ENCODE results near the gene PTP4A2. TPM values are rescaled to one million over a fixed set of nuclear protein-coding genes. Genes with fewer than 3 reads are reported as not detected.

Gene PTP4A2
- total RNA-seq, 1 donor from 2014 or later: 271 TPM

DNA sequence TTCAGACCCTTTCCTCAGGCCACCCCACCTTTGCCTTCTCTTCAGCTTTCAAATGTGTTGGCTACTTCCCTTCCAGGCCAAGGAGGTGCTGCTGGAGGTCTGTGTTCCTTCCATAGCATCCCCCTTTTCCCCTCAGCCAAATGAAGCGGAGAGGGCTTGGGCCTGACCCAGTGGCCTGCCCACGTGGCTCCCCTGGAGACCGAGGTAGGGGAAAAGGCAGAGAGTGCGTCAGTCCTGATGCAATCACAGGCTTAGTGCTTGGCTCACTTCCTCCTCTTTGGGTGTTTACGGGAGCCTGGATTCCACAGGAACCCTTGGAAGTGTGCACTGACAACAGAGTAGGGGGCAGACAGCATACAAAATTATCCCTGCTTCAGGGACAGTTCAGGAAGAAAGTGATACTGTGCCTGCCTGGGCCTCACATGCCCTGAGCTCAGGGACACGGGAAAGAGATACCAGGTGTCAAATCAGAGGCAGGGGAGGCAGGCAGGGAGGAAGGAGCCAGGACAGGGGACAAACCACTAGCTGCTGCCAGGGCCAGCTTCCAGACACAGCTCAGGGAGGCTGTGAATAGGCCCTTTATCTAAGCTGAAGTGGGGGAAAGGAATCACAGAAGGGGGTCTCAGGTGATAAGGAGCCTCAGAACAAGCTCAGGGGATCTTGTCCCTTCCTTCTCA, 16.6 kb upstream of the PTP4A2 start:
- Histone ChIP-seq H3K27me3 (ENCODE audit: insufficient read depth, low read length) (no peaks in the 10 kb centered on the region), H3K9me3 (ENCODE audit: insufficient read depth, low read depth, low read length) (no peaks in the 10 kb centered on the region), H3K79me2 (ENCODE audit: insufficient read depth, low read length) (no peaks in the 10 kb centered on the region), H3K4me3 (ENCODE audit: insufficient read depth, low read depth, low read length) (no peak overlapping the region), H3K4me2 (ENCODE audit: low read length) (peak overlapping the region; percentile 43), H3K9ac (ENCODE audit: low read length) (peak overlapping the region; percentile 77), H3K27ac (ENCODE audit: low read depth, low read length) (peak overlapping the region; percentile 97), H2AFZ (ENCODE audit: low read depth, low read length) (peak overlapping the region; percentile 81), H3K36me3 (ENCODE audit: insufficient read depth, low read length) (no peaks in the 10 kb centered on the region), H4K20me1 (ENCODE audit: insufficient read depth, low read length) (no peaks in the 10 kb centered on the region), H3K4me1 (ENCODE audit: insufficient read depth, low read length) (peaks cover 21% of the 10 kb centered on the region)
- H3K27me3 Mint-ChIP-seq (ENCODE audit: low read depth, unreplicated experiment): no peaks in the 10 kb centered on the region
- H3K36me3 Mint-ChIP-seq (ENCODE audit: low read depth, unreplicated experiment): no peaks in the 10 kb centered on the region
- peak overlapping the region; percentile 94 for H3K27ac Mint-ChIP-seq (ENCODE audit: unreplicated experiment)
- no peak overlapping the region for H3K4me3 Mint-ChIP-seq (ENCODE audit: unreplicated experiment)
- H3K9me3 Mint-ChIP-seq (ENCODE audit: unreplicated experiment): no peaks in the 10 kb centered on the region
- peaks cover 29% of the 10 kb centered on the region for H3K4me1 Mint-ChIP-seq (ENCODE audit: low read depth, unreplicated experiment)
- DNase-seq (ENCODE audit: low read depth): peak; percentile 95
- TF ChIP-seq EZH2 (IDR thresholded peaks at IDR 0.05; ENCODE audit: insufficient read depth, low read length) (no peak), CTCF (IDR thresholded peaks at IDR 0.05; ENCODE audit: insufficient read depth, low read depth, low read length) (no peak)
- FAIRE-seq: no peak

DNA sequence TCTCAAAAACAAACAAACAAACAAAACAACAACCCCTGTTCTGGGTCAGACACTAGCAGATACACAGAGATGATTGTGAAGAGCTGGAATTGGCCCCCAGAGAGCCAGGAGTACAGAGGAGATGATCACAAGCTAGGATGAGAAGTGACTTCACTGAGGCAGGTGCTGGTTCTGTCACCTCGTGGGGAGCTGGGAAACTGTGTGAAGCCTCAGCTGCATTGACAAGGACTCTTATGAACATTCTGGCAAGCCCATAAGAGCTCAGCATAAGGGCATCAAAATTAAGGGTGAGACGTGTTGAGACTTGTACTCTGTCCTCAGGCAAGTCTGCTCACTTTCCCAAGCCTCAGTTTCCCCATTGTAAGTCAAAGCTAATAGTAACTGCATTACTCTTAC, 14.7 kb upstream of the PTP4A2 start:
- Histone ChIP-seq H3K4me1 (ENCODE audit: insufficient read depth, low read length) (peaks cover 21% of the 10 kb centered on the region), H3K9ac (ENCODE audit: low read length) (no peak overlapping the region), H4K20me1 (ENCODE audit: insufficient read depth, low read length) (no peaks in the 10 kb centered on the region), H3K79me2 (ENCODE audit: insufficient read depth, low read length) (no peaks in the 10 kb centered on the region), H3K4me3 (ENCODE audit: insufficient read depth, low read depth, low read length) (no peak overlapping the region), H3K36me3 (ENCODE audit: insufficient read depth, low read length) (no peaks in the 10 kb centered on the region), H3K9me3 (ENCODE audit: insufficient read depth, low read depth, low read length) (no peaks in the 10 kb centered on the region), H3K27ac (ENCODE audit: low read depth, low read length) (no peak overlapping the region), H3K27me3 (ENCODE audit: insufficient read depth, low read length) (no peaks in the 10 kb centered on the region), H2AFZ (ENCODE audit: low read depth, low read length) (peak overlapping the region; percentile 24), H3K4me2 (ENCODE audit: low read length) (no peak overlapping the region)
- Mint-ChIP-seq H3K27me3 (ENCODE audit: low read depth, unreplicated experiment) (no peaks in the 10 kb centered on the region), H3K36me3 (ENCODE audit: low read depth, unreplicated experiment) (no peaks in the 10 kb centered on the region), H3K4me3 (ENCODE audit: unreplicated experiment) (no peak overlapping the region), H3K4me1 (ENCODE audit: low read depth, unreplicated experiment) (peaks cover 28% of the 10 kb centered on the region), H3K9me3 (ENCODE audit: unreplicated experiment) (no peaks in the 10 kb centered on the region), H3K27ac (ENCODE audit: unreplicated experiment) (no peak overlapping the region)
- no peak for DNase-seq (ENCODE audit: low read depth)
- TF ChIP-seq CTCF (IDR thresholded peaks at IDR 0.05; ENCODE audit: insufficient read depth, low read depth, low read length): no peak
- no peak for TF ChIP-seq EZH2 (IDR thresholded peaks at IDR 0.05; ENCODE audit: insufficient read depth, low read length)
- no peak for FAIRE-seq

GRCh38 chr1:31951276-31951675, 13.1 kb upstream of the PTP4A2 start:
- H3K9ac ChIP-seq (ENCODE audit: low read length): no peak overlapping the region
- FAIRE-seq: no peak
- no peaks in the 10 kb centered on the region for H3K27me3 Mint-ChIP-seq (ENCODE audit: low read depth, unreplicated experiment)

More at GRCh38 chr1:31951276-31951675, 13.1 kb upstream of the PTP4A2 start:
- no peaks in the 10 kb centered on the region for H3K9me3 ChIP-seq (ENCODE audit: insufficient read depth, low read depth, low read length)
- Mint-ChIP-seq H3K36me3 (ENCODE audit: low read depth, unreplicated experiment) (no peaks in the 10 kb centered on the region), H3K4me1 (ENCODE audit: low read depth, unreplicated experiment) (peaks cover 21% of the 10 kb centered on the region), H3K4me3 (ENCODE audit: unreplicated experiment) (no peak overlapping the region), H3K9me3 (ENCODE audit: unreplicated experiment) (no peaks in the 10 kb centered on the region), H3K27ac (ENCODE audit: unreplicated experiment) (no peak overlapping the region)
- peaks cover 19% of the 10 kb centered on the region for H3K4me1 ChIP-seq (ENCODE audit: insufficient read depth, low read length)
- no peak overlapping the region for H2AFZ ChIP-seq (ENCODE audit: low read depth, low read length)
- DNase-seq (ENCODE audit: low read depth): no peak
- H3K4me2 ChIP-seq (ENCODE audit: low read length): no peak overlapping the region
- TF ChIP-seq EZH2 (IDR thresholded peaks at IDR 0.05; ENCODE audit: insufficient read depth, low read length) (no peak), CTCF (IDR thresholded peaks at IDR 0.05; ENCODE audit: insufficient read depth, low read depth, low read length) (no peak)
- no peak overlapping the region for H3K4me3 ChIP-seq (ENCODE audit: insufficient read depth, low read depth, low read length)
- no peak overlapping the region for H3K27ac ChIP-seq (ENCODE audit: low read depth, low read length)
- no peaks in the 10 kb centered on the region for H3K36me3 ChIP-seq (ENCODE audit: insufficient read depth, low read length)
- H3K27me3 ChIP-seq (ENCODE audit: insufficient read depth, low read length): no peaks in the 10 kb centered on the region
- no peaks in the 10 kb centered on the region for H3K79me2 ChIP-seq (ENCODE audit: insufficient read depth, low read length)
- no peaks in the 10 kb centered on the region for H4K20me1 ChIP-seq (ENCODE audit: insufficient read depth, low read length)
